Heart right ventricle (tissue), 16 donors: ENCODE data around the gene TNS3. TPM values are rescaled to one million over a fixed set of nuclear protein-coding genes. Genes with fewer than 3 reads are reported as not detected.
A peak's percentile ranks its signal among the peaks of the same experiment; 100 is the strongest.

Experiments used
- ATAC-seq, 8 donors: fragments of 200-7000 bp; cut with Tn5 transposase; one replicate each; pipeline ENCODE4 v1.9.1; 2020; ENCODE audit warnings: mild to moderate bottlenecking in 8 of 8, moderate library complexity in 8 of 8, moderate number of reproducible peaks in 1 of 8
- DNase-seq, 2 donors: peaks; one replicate each; pipeline ENCODE4 v3.0.0-alpha.2; 2020
- H3K27ac ChIP-seq, 10 donors: fragments of 200-600 bp; sonication (generic) in 2 of 10; one replicate each; pipeline versions ENCODE4 v1.5.0 to v1.8.0; 2020 to 2022; ENCODE audit warnings: mild to moderate bottlenecking in 3 of 10
- H3K27me3 ChIP-seq, 7 donors: fragments of 200-600 bp; one replicate each; pipeline ENCODE4 v1.8.0; 2021 to 2022; ENCODE audit warnings: mild to moderate bottlenecking in 2 of 7
- H3K36me3 ChIP-seq, 9 donors: fragments of 200-600 bp; sonication (generic) in 1 of 9; one replicate each; pipeline versions ENCODE4 v1.5.0 to v1.8.0; 2020 to 2022; ENCODE audit warnings: mild to moderate bottlenecking in 2 of 9
- H3K4me1 ChIP-seq, 9 donors: fragments of 200-600 bp; sonication (generic) in 1 of 9; one replicate each; pipeline versions ENCODE4 v1.5.0 to v1.8.0; 2020 to 2022; ENCODE audit warnings: mild to moderate bottlenecking in 4 of 9
- H3K4me3 ChIP-seq, 10 donors: fragments of 200-600 bp; sonication (generic) in 2 of 10; one replicate each; pipeline versions ENCODE4 v1.5.0 to v1.8.0; 2020 to 2022; ENCODE audit warnings: mild to moderate bottlenecking in 7 of 10, moderate library complexity in 2 of 10
- H3K9me3 ChIP-seq, 11 donors: fragments of 200-600 bp in 10 of 11; sonication (generic) in 2 of 11; one replicate each; pipeline versions ENCODE4 v1.5.0 to v1.8.0; 2013 to 2022; ENCODE audit warnings: mild to moderate bottlenecking in 2 of 11, control low read depth in 1 of 11, moderate library complexity in 1 of 11
- CTCF ChIP-seq, 9 donors: fragments of 200-600 bp; sonication (generic) in 2 of 9; IDR thresholded peaks; one replicate each; pipeline versions ENCODE4 v1.5.0 to v1.8.0; 2021 to 2022; ENCODE audit warnings: antibody characterized with exemption in 9 of 9, mild to moderate bottlenecking in 5 of 9, moderate library complexity in 1 of 9
- WGBS, 2 donors: extraction: QIAGEN DNeasy Blood & Tissue Kit; methylation state at CpG; one replicate each; pipeline ENCODE4 v1.1.7; 2013; ENCODE audit warnings: inconsistent platforms in 1 of 2; 5-methylcytosine and 5-hydroxymethylcytosine counted together
- intact Hi-C, 10 donors: fragments of 100-400 bp; cut with DNase I; formaldehyde crosslinking; loops; one replicate each; pipeline versions ENCODE4 v1.11.1 to v1.14.2; 2022
- polyA plus RNA-seq, 2 donors: library from polyadenylated mRNA; stranded (reverse); fragments of 200-250 nt; gene quantifications; one replicate each; pipeline ENCODE4 v1.2.3, GENCODE V29; 2013
- total RNA-seq, 10 donors: library from RNA; stranded (reverse); fragmentation: NEBNext Ultra II Directional in 3 of 10; extraction: Animal tissue kit (Norgen Biotek cat#: 25700) in 3 of 10; gene quantifications; one replicate each; pipeline versions ENCODE4 v1.2.1 to v1.2.4, GENCODE V29; 2021 to 2023
- donor health status: Arrhythmogenic right ventricular cardiomyopathy.
- donor health status: ischemic (EF 13 %, LVEDD 7.1; RV severe dilation, severe dysfunction).
- donor health status: healthy with polysubstance abuse.
- donor health status: DM: no; HTN: yes; CAD: no.
- donor health status: DM: no; HTN: no; CAD: no.
- donor health status: ischemic (EF 25% LVEDD 6.9; RV normal size, moderate dysfunction).
- donor health status: ischemic (EF 25% LVEDD 5.7; RV mildly dilated, moderate dysfunction).
- donor health status: healthy.
- donor health status: DM: yes; HTN: yes; CAD: no.
- donor health status: Ischemic cardiomyopathy.
- donor health status: ischemic (EF 35%, LVEDD 5.7; RV mildly dilated, moderate dysfunction).
- donor health status: nonischemic (EF 11% LVEDD 7.7; RV severe dilation, severe dysfunction).
- donor health status: DM: yes; HTN: yes; CAD: no.
- donor health status: PGD.
- donor health status: ischemic (EF 29% LVEDD 5.4; RV normal size, mild dysfunction).
- donor health status: nonischemic (EF 23%, LVEDD 6.1; RV moderate dilation, normal function).

TNS3 gene
- total and polyA plus RNA-seq, 12 donors, result 6.7 to 74.2 (median 34.0) TPM

DNA sequence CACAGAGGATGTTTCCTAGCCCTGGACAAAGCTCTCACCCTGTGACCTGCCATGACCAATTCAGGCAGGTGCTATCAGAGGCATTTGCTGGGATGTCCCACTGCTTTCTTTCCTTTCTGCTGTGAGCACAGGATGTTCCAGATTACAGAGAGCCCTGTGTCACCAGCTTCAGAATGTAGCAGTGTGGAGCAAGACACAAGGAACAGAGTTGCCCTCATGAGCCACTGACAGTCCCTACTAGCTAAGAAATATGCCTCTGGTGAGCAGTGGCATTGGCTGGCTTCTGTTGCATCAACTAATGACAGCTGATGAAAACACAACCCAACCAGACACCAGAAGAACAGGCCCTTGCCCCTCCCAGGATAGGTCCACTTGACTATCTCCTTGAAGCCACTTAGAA lies 337.2 kb downstream of the TNS3 start:
- ATAC-seq (no peak), DNase-seq (no peak)
- intact Hi-C loops, result loop anchor here in 1 of 10 donors (10.0 kb wide), 1 partner anchor 1330 kb away; no protein-coding TSS in a partner anchor
- Histone ChIP-seq H3K4me3 (no peak overlapping the region), H3K4me1 (peaks cover 0 to 21% (median 4%) of the 10 kb centered on the region in 9 donors), H3K36me3 (no peaks in the 10 kb centered on the region), H3K27ac (no peak overlapping the region), H3K9me3 (peaks cover 0 to 3% (median 0%) of the 10 kb centered on the region in 11 donors), H3K27me3 (no peaks in the 10 kb centered on the region)
- TF ChIP-seq CTCF (IDR thresholded peaks at IDR 0.05), result no peak

GRCh38 chr7:47241112-47242065 lies 340.5 kb downstream of the TNS3 start:
- Histone ChIP-seq H3K27ac (peak overlapping the region in 1 of 10 donors; percentile 46), H3K27me3 (no peaks in the 10 kb centered on the region), H3K4me1 (peaks cover 0 to 24% (median 4%) of the 10 kb centered on the region in 9 donors), H3K4me3 (no peak overlapping the region), H3K36me3 (no peaks in the 10 kb centered on the region), H3K9me3 (no peaks in the 10 kb centered on the region)
- intact Hi-C loops, result loop anchor here in 1 of 10 donors (10.0 kb wide), 1 partner anchor 1327 kb away; no protein-coding TSS in a partner anchor
- WGBS, 2 donors, result 74 to 76% methylated on average over 10 of the region's 10 CpGs
- no peak for TF ChIP-seq CTCF (IDR thresholded peaks at IDR 0.05)
- ATAC-seq (peak in 2 of 8 donors; percentile 7 to 46), DNase-seq (no peak)

DNA sequence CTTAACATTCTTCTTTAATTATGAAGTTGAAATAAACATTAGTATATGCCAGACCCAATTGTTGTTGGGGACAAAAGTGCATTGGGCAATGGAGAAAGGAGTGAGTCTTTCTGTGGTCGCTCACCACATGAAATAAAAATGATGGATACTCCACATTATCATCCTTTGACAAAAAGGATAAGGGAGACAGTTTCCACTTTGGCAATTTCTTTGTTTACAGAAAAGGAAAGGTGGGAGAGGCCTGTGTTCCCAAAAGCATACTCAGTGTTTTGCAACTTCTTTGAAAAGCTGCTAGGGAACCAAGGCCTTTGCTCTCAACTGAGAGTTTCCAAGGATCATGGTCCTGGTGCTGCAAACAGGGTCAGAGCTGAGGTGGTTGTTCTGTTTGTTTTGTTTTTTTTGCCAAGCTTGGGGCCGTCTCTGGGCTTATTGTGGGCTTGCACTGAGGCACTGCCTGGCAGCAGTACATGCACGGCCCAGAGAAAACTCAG lies 341.9 kb downstream of the TNS3 start:
- no peak for TF ChIP-seq CTCF (IDR thresholded peaks at IDR 0.05)
- Histone ChIP-seq H3K27me3 (no peaks in the 10 kb centered on the region), H3K4me1 (peaks cover 0 to 24% (median 4%) of the 10 kb centered on the region in 9 donors), H3K9me3 (no peaks in the 10 kb centered on the region), H3K4me3 (no peak overlapping the region), H3K36me3 (no peaks in the 10 kb centered on the region), H3K27ac (peak overlapping the region in 1 of 10 donors; percentile 46)
- intact Hi-C loops, result loop anchor here in 3 of 10 donors (5.0 to 10.0 kb wide), 4 partner anchors 55 to 1325 kb away; no protein-coding TSS in a partner anchor
- peak in 3 of 8 donors; percentile 10 to 57 (median 37) for ATAC-seq
- no peak for DNase-seq
- 69 to 77% methylated on average over 3 of the region's 3 CpGs for WGBS, 2 donors

- 84 to 86% methylated on average over 7 of the region's 7 CpGs for WGBS, 2 donors
- DNase-seq (no peak), ATAC-seq (no peak)
- no peaks in the 10 kb centered on the region for H3K27me3 ChIP-seq
- no peak for TF ChIP-seq CTCF (IDR thresholded peaks at IDR 0.05)
- no peaks in the 10 kb centered on the region for H3K36me3 ChIP-seq
- no peaks in the 10 kb centered on the region for H3K9me3 ChIP-seq
- H3K4me1 ChIP-seq, result peaks cover 0 to 24% (median 4%) of the 10 kb centered on the region in 9 donors
- H3K4me3 ChIP-seq, result no peak overlapping the region
- intact Hi-C loops, result loop anchor here in 2 of 10 donors (5.0 to 10.0 kb wide), 3 partner anchors 54 to 134 kb away; no protein-coding TSS in a partner anchor
- H3K27ac ChIP-seq, result peak overlapping the region in 1 of 10 donors; percentile 62
Measured at GRCh38 chr7:47239034-47239433, 342.9 kb downstream of the TNS3 start.
